Gastrocnemius medialis (tissue), 4 donors: ENCODE data around the gene ALK. TPM values are rescaled to one million over a fixed set of nuclear protein-coding genes. Genes with fewer than 3 reads are reported as not detected.

Experiments used
- ATAC-seq, 2 donors: fragments of 150-250 bp; one replicate each; pipeline ENCODE4 v1.9.1; 2016
- DNase-seq, 2 donors: peaks; one replicate each; pipeline ENCODE4 v3.0.0-alpha.2; 2019
- H3K27ac ChIP-seq, 4 donors: fragments of 200-600 bp; sonication (generic); 1 replicate in 1 of 4; 2 replicates in 3 of 4; pipeline ENCODE4 v1.5.1; 2016 to 2018; ENCODE audit warnings: mild to moderate bottlenecking in 2 of 4, moderate library complexity in 1 of 4
- H3K27me3 ChIP-seq, 3 donors: fragments of 200-600 bp; sonication (generic) in 2 of 3; 1 replicate in 1 of 3; 2 replicates in 2 of 3; pipeline versions ENCODE4 v1.5.1 to v1.6.0; 2016 to 2019; ENCODE audit warnings: mild to moderate bottlenecking in 1 of 3, moderate library complexity in 1 of 3
- H3K36me3 ChIP-seq, 2 donors: fragments of 200-600 bp; sonication (generic) in 1 of 2; one replicate each; pipeline ENCODE4 v1.5.1; 2017 to 2018
- H3K4me1 ChIP-seq, 2 donors: fragments of 200-600 bp; sonication (generic) in 1 of 2; one replicate each; pipeline ENCODE4 v1.5.1; 2016 to 2017; ENCODE audit warnings: mild to moderate bottlenecking in 2 of 2
- H3K4me3 ChIP-seq, 4 donors: fragments of 200-600 bp; sonication (generic) in 3 of 4; 1 replicate in 1 of 4; 2 replicates in 3 of 4; pipeline ENCODE4 v1.5.1; 2016 to 2019; ENCODE audit warnings: mild to moderate bottlenecking in 2 of 4
- H3K9me3 ChIP-seq, 3 donors: fragments of 200-600 bp; sonication (generic) in 2 of 3; 1 replicate in 1 of 3; 2 replicates in 2 of 3; pipeline ENCODE4 v1.5.1; 2016 to 2019
- CTCF ChIP-seq, 5 experiments: fragments of 450-650 bp in 3 of 5; fragments of 200-600 bp in 2 of 5; sonication (generic) in 2 of 5; IDR thresholded peaks in 4 of 5; conservative IDR thresholded peaks in 1 of 5; 1 replicate in 4 of 5; 2 replicates in 1 of 5; pipeline ENCODE4 v1.5.1; 2016 to 2019; ENCODE audit warnings: antibody characterized with exemption in 5 of 5, mild to moderate bottlenecking in 3 of 5, moderate library complexity in 3 of 5
- POLR2A ChIP-seq, 2 donors: fragments of 450-650 bp; IDR thresholded peaks; one replicate each; pipeline ENCODE4 v1.6.1; 2017; ENCODE audit warnings: antibody characterized with exemption in 2 of 2, mild to moderate bottlenecking in 2 of 2, moderate library complexity in 2 of 2
- in situ Hi-C, 4 donors: fragments of 200-750 bp; cut with MboI; loops; one replicate each; pipeline versions ENCODE4 v1.15.0 to v1.8.0; 2017; ENCODE audit warnings: low sequenced_read_pairs in 4 of 4
- intact Hi-C: fragments of 100-400 bp; cut with DNase I; formaldehyde crosslinking; loops from one replicate; pipeline ENCODE4 v1.15.1; 2023; ENCODE audit warnings: low total_unique reads
- total RNA-seq, 4 donors: library from RNA; depleted of rRNA; stranded (reverse); fragments of >200 nt; gene quantifications; one replicate each; pipeline versions ENCODE4 v1.1.0 to v1.2.3, GENCODE V29; 2016

The ALK gene
- total RNA-seq, 4 donors from 2014 or later, result not detected

DNA sequence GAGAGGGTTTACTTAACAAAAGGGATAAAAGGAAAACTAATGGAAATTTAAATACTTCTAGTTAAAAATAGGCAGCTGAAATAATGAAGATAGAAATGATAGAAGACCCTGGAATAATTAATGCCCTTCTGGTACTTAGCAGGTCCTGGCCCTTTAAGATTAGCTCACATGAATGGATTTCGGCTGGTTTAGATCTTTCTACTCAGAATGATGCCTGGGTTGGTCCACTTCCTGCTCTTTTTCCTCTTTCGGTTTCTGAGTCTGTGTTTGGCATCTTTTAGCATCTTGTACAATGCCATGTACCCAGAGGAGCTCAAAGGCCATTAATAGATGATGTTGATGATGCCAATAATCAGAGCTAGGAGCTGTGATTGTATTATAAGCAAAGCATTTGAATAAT lies 515.7 kb downstream of the ALK start:
- intact Hi-C loops, result no loop called here
- Histone ChIP-seq H3K4me3 (no peak overlapping the region), H3K9me3 (no peaks in the 10 kb centered on the region), H3K27me3 (no peaks in the 10 kb centered on the region), H3K4me1 (no peaks in the 10 kb centered on the region), H3K27ac (no peak overlapping the region), H3K36me3 (no peaks in the 10 kb centered on the region)
- TF ChIP-seq POLR2A (IDR thresholded peaks at IDR 0.05) (no peak), CTCF (IDR thresholded peaks at IDR 0.05 in 4 of 5, conservative IDR thresholded peaks at IDR 0.05 in 1 of 5) (no peak)
- ATAC-seq (no peak), DNase-seq (no peak)
- in situ Hi-C loops, result no loop called here

- Histone ChIP-seq H3K9me3 (no peaks in the 10 kb centered on the region), H3K27ac (no peak overlapping the region), H3K4me1 (no peaks in the 10 kb centered on the region), H3K4me3 (no peak overlapping the region), H3K27me3 (no peaks in the 10 kb centered on the region), H3K36me3 (no peaks in the 10 kb centered on the region)
- DNase-seq, result no peak
- in situ Hi-C loops (no loop called here), intact Hi-C loops (no loop called here)
- TF ChIP-seq CTCF (IDR thresholded peaks at IDR 0.05 in 4 of 5, conservative IDR thresholded peaks at IDR 0.05 in 1 of 5) (no peak), POLR2A (IDR thresholded peaks at IDR 0.05) (no peak)
- no peak for ATAC-seq
Measured at GRCh38 chr2:29405266-29405665, 516.1 kb downstream of the ALK start.

- no peak for DNase-seq
- no peak for ATAC-seq
- TF ChIP-seq CTCF (IDR thresholded peaks at IDR 0.05 in 4 of 5, conservative IDR thresholded peaks at IDR 0.05 in 1 of 5) (no peak), POLR2A (IDR thresholded peaks at IDR 0.05) (no peak)
- Histone ChIP-seq H3K36me3 (no peaks in the 10 kb centered on the region), H3K4me1 (no peaks in the 10 kb centered on the region), H3K27me3 (no peaks in the 10 kb centered on the region), H3K4me3 (no peak overlapping the region), H3K27ac (no peak overlapping the region), H3K9me3 (no peaks in the 10 kb centered on the region)
- in situ Hi-C loops, result no loop called here
- intact Hi-C loops, result no loop called here
Measured at GRCh38 chr2:29401994-29402393, 519.4 kb downstream of the ALK start.

DNA sequence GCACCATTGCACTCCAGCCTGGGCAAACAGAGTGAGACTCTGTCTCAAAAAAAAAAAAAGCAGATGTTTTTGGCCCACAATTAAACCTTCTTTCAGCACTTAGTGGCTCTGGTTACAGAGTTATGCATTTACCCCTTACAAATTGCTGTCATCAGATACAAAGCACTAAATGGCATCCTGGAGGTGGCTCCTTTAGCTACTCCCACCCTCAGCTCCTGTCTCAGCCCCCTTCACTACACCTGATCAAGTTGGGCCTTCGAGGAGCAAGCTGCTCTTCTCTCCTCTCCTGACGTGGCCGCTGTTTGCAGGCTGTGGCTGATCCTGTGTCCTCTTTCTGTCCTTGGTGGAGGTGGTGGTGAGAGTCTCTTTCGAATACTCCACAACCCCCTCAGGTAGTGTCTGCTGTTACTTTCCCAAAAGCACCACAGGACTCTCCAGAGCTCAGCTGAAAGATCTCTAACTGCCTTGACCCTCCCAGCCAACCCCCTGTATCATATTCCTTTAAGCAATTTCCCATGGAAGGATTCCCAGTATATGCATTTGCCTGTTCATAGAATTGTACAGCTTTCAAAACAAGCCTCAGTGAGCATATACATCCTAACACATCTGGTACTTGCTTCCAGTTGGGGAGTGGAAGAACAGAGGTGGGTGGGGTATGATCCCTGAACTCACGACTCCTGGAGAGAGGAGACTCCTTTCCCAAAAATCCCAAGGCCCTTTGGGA lies 520.3 kb downstream of the ALK start:
- ATAC-seq (no peak), DNase-seq (no peak)
- no peak for TF ChIP-seq POLR2A (IDR thresholded peaks at IDR 0.05)
- TF ChIP-seq CTCF (IDR thresholded peaks at IDR 0.05 in 4 of 5, conservative IDR thresholded peaks at IDR 0.05 in 1 of 5), result no peak
- Histone ChIP-seq H3K4me3 (no peak overlapping the region), H3K27me3 (no peaks in the 10 kb centered on the region), H3K4me1 (no peaks in the 10 kb centered on the region), H3K9me3 (no peaks in the 10 kb centered on the region), H3K27ac (no peak overlapping the region), H3K36me3 (no peaks in the 10 kb centered on the region)
- intact Hi-C loops (no loop called here), in situ Hi-C loops (no loop called here)
